ENCODE measurements around the gene SAP130.

The SAP130 gene

DNA sequence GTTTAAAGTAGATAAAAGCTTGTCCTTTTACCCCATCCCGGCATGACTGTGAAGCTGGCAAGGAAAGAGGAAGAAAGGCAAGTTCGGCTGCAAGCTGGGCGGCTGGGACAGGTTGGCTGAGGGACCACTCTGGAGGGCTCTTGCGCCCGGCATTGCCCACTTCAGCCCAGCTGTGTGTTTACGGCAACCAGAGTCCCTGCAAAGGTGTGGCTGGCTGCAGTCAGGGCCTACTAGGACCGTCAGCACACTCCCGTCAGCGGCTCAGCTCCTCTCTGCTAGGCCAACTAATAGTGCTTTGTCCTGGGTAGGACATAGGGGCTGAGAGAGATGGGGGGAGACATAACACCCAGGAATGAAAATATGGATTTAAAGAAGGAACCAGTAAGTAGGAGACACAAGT is 11.7 kb upstream of the SAP130 start:
- DNase-seq (ENCODE audit: low read depth): no peak
- H3K4me3 ChIP-seq (ENCODE audit: low read depth, low read length): no peak overlapping the region
- TF ChIP-seq, protein P1, sequence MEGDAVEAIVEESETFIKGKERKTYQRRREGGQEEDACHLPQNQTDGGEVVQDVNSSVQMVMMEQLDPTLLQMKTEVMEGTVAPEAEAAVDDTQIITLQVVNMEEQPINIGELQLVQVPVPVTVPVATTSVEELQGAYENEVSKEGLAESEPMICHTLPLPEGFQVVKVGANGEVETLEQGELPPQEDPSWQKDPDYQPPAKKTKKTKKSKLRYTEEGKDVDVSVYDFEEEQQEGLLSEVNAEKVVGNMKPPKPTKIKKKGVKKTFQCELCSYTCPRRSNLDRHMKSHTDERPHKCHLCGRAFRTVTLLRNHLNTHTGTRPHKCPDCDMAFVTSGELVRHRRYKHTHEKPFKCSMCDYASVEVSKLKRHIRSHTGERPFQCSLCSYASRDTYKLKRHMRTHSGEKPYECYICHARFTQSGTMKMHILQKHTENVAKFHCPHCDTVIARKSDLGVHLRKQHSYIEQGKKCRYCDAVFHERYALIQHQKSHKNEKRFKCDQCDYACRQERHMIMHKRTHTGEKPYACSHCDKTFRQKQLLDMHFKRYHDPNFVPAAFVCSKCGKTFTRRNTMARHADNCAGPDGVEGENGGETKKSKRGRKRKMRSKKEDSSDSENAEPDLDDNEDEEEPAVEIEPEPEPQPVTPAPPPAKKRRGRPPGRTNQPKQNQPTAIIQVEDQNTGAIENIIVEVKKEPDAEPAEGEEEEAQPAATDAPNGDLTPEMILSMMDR (conservative IDR thresholded peaks at IDR 0.05; ENCODE audit: low read depth, low read length): no peak

DNA sequence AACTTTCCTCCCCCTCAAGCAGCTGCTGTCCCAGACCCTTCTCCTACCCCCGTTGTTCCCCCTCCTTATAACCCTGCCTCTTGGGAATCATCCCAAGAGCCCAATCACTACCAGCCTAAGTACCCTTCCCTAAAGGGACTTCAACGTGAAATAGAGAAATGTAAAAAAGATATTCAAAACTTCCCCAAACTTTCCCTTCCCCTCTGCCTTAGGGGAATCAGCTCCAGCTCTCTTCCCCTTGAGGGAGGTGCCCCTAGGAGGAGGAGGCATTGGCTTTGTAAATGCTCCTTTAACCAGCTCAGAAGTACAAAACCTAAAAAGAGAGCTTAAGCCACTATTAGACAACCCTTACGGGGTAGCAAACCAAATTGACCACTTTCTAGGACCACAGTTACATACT is 10.6 kb upstream of the SAP130 start:
- H3K4me3 ChIP-seq (ENCODE audit: low read depth, low read length): no peak overlapping the region
- TF ChIP-seq, protein P1 (conservative IDR thresholded peaks at IDR 0.05; ENCODE audit: low read depth, low read length): no peak
- DNase-seq (ENCODE audit: low read depth): no peak

DNA sequence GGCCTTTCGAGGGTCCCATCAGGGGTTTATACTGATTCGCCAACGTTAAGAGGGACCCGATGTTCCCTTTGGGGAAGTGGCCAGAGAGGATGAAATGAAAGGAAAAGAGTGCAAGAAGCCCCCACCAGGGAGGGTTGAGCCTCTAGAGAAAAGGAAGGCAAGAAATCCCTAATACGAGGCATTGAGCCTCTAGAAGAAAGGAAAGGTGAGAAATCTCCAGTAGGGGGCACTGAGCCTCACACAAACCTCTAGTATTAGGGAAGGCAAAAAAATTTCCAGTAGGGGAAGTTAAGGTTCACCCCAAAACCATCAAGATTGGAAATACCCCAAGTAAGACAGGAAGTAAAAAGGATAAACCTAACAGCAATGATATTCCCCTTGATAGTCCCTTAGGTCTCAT is 9.8 kb upstream of the SAP130 start:
- no peak overlapping the region for H3K4me3 ChIP-seq (ENCODE audit: low read depth, low read length)
- TF ChIP-seq, protein P1 (conservative IDR thresholded peaks at IDR 0.05; ENCODE audit: low read depth, low read length): no peak
- no peak for DNase-seq (ENCODE audit: low read depth)

GRCh38 chr2:128036748-128037607 is 9.1 kb upstream of the SAP130 start:
- TF ChIP-seq, protein P1 (conservative IDR thresholded peaks at IDR 0.05; ENCODE audit: low read depth, low read length): no peak
- no peak overlapping the region for H3K4me3 ChIP-seq (ENCODE audit: low read depth, low read length)
- no peak for DNase-seq (ENCODE audit: low read depth)

- TF ChIP-seq, protein P1 (conservative IDR thresholded peaks at IDR 0.05; ENCODE audit: low read depth, low read length): no peak
- DNase-seq (ENCODE audit: low read depth): no peak
- H3K4me3 ChIP-seq (ENCODE audit: low read depth, low read length): no peak overlapping the region
Measured at GRCh38 chr2:128032092-128032491, 4.2 kb upstream of the SAP130 start.

DNA sequence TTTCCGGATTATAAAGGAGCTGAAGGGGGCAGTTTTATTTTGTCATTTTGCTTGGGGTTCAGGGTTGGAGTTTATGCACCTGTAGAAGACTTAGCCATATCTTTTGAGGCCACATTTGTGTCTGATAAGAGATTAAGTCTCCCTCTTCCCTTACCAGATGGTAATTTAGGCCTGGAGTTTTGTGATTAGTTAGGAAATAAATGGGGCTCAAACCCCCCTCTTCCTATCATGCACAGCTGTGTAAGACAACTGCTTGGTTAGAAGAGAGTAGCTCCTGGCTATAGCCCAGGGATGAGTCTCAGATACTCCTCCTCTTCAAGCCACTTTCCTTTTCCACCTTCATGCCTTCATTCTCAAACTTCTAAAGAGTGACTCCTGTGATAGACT is 802 bp upstream of the SAP130 start:
- peak overlapping the region; percentile 99 for H3K4me3 ChIP-seq (ENCODE audit: low read depth, low read length)
- peak; percentile 1 for DNase-seq (ENCODE audit: low read depth)
- TF ChIP-seq, protein P1 (conservative IDR thresholded peaks at IDR 0.05; ENCODE audit: low read depth, low read length): no peak

DNA sequence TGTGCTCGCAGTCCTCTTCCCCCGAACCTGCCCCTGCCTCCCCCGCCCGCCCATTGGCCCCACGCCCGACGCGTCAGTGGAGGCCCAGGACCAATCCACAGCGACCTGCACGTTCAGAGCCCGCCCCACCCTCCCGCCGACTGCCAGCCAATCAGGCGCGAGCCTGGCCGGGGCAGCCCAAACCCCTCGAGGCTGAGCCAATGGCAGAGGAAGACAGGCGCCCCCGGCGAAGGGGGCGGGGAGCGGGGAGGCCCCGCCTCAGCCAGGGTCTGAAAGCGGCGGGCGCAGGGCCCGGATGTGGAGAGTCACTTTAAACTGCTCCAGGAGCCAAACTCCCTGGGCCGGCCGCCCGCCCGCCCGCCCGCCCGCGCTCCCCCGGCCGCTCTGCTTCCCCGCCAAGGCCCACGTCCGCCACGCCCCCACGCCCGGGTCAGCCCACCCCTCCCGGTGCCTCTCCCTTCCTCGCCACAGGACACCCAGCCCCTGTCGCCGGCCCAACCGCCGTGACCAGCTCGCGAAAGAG is 520 bp downstream of the SAP130 start:
- DNase-seq (ENCODE audit: low read depth): peak; percentile 99
- H3K4me3 ChIP-seq (ENCODE audit: low read depth, low read length): peak overlapping the region; percentile 99
- TF ChIP-seq, protein P1 (conservative IDR thresholded peaks at IDR 0.05; ENCODE audit: low read depth, low read length): no peak

All from choroid plexus epithelial cell (primary cell).